Raji (cell line): Measurements from ENCODE around the gene ZNF516.

Source experiments
- POLR2A ChIP-seq: IDR thresholded peaks from 2 replicates; pipeline ENCODE4 v1.6.1; 2011; ENCODE audit warnings: low read depth, low read length, control low read depth; ENCODE audit not compliant: insufficient read depth

The ZNF516 gene

DNA sequence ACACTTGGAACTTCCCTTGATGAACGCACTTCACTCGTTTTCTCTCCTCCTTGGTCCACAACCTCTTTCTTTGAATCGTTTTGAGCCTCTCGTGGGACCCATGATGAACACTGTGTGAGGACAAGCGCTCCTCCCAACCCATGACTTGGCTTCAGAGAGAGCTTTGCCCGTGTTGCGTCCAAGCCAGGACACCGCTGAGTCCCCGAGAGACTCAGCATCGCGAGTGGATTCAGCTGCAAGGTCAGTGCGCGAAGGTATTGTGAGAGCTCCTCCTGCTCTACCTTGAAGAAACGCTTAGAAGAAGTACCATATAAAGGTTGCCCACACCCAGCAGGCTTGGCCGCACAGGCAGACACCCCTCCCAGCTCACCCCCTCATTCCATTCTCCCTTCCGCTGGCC lies 58.7 kb downstream of the ZNF516 start:
- no peak for TF ChIP-seq POLR2A

DNA sequence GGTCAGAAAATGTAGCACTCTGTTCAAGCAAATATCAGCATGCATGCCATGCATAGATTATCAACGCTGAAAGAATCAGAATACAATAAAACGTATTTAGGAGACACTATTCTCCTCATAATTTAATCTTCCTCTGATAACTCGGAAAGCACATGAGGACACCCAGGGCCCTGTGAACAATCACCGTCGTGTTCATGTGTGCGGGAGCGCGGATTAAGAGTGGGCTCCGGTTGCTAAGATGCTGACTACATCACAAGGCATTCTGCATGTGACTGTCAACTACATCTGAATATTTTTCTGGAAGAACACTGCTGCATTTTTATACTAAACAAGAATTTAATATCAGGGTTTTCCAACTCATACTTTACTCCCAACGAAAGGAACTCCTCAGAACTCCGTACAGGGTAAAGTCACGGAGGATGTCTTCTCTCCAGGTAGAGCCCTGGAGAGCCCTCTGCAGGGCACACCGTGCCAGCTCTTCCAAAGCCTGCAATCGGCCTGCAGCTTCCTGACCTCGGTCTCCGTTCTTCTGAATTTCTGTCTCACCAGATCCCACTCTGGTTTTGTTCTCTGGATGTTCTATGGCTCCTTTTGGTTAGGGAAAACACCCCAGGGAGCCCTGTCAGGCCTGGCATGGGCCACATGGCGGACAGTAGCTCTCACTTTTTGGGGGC lies 59.6 kb downstream of the ZNF516 start:
- TF ChIP-seq POLR2A: no peak

DNA sequence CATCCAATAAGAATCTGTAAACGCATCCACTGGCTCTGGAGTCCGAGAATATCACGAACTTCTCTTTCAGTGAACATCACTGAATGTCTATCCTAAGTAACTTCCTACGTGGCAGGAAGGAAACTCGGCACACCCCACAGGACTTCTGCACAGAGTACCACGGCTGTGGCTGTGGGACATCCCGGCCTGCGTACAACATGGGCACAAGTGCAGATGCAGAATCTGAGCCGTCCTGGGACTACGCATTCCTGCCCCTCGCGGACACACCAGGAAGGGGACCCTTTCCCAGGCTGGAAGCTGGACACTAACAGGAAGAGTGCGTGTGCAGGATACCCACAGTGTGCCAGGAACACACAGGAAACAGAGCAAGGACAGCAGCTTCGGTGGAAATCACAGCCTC lies 60.6 kb downstream of the ZNF516 start:
- TF ChIP-seq POLR2A: no peak

DNA sequence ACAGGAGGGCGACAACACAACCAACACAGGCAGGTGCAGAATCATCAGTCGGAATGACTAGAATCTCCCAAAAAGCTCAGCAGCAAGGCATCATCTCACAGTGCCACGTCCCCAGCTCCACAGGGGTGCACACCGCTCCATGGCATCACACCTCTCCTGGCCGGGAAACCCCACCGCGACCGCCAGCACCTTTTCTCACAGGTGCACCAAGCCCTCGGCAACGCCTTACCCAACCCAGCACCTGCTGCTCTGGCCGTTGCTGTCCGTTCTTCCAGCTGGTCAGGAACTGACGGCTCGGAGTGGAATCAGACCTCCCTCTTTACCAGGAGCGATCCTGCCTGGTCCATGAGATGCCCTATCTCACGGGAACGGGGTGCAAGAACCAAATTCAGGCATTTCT lies 61.3 kb downstream of the ZNF516 start:
- TF ChIP-seq POLR2A: no peak

DNA sequence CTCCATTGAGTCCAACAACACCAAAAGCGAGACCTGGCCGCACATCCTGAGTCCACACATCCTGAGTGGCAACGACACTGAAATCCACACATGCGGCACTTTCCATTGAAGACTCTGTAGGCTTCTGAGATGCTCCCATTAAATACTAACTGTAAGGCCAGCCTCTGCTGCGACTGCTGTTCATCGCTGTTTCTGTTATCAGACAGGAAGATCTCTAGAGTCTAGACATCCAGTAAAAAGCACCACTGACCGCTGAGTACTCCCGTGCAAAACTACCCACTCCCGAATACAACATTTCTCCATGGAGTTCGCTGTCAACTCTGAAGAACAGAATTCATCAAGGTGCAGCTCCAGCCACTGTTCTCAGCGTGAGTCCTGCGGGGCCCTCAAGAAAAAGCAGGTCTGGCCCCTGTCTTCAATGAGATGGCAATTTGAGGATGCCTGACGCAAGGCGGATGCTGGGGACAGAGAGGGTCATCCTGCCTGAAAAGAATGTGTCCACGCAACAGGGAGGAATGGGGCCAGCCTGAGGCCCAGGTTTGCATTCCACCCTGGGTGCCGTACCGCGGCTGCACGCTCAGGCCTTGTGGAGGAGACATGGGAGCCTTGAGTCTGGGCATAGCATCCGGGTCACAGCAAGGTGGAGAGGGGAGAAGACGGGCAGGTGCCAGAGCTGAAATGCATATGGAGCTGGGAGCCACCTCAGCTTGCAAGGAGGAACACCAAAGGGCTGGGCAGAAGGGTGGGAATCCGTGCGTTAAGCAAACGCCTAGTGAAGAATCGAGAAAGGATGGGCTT lies 61.9 kb downstream of the ZNF516 start:
- TF ChIP-seq POLR2A: no peak

DNA sequence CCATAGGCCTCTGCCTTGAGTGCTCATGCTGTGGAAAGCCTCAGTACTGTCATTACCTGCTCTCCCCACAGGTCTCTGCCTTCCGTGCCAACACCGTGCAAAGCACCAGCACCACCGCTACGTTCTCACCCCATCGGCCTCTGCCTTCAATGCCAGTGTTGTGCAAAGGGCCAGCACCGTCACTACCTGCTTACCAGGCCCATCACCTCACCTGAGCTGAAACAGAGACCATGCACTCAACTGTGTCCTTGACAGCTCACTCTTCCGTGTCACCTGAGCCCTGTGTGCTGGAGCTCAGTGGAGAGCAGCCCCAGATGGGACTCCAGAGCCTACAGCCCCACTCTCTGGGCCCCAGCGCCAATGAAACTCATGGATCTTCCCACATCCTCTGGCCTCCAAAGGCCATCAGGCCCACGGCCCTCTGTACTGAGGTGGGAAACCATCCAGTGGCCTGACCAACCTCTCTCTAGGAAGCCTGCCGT lies 62.7 kb downstream of the ZNF516 start:
- no peak for TF ChIP-seq POLR2A

DNA sequence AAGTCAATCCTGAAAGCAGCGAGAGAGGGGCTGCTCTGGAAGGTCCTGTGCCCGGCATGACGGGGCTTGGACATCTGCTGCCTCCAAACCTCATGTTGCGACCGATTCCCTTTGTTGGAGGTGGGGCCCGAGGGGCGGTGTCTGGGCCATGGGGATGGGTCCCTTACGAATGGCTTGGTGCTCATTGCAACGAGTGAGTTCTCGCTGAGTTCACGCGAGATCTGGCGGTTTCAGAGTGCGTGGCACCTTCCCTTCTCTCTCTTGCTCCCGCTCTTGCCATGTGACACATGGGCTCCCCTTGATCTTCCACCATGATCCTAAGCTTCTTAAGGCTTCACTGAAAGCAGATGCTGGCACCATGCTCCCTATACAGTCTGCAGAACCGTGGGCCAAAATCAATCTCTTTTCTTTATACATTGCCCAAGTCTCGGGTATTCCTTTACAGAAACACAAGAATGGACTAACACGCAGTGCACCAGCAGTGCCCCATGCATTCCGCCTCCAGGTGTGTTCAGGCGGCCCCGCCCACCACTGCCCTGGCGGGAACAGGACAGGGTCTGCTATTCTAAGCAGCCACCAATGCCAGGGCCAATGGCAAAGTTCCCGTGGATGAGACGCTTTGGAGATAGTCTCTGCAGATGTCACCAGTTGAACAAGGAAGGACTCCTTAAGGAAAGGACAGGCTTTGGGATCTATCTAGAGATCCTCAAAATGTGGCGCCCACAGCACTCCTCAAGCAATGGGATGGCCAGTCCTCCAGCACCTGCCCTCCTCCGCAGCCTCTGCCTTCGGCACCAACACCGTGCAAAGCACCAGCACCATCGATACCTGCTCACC lies 63.4 kb downstream of the ZNF516 start:
- no peak for TF ChIP-seq POLR2A

DNA sequence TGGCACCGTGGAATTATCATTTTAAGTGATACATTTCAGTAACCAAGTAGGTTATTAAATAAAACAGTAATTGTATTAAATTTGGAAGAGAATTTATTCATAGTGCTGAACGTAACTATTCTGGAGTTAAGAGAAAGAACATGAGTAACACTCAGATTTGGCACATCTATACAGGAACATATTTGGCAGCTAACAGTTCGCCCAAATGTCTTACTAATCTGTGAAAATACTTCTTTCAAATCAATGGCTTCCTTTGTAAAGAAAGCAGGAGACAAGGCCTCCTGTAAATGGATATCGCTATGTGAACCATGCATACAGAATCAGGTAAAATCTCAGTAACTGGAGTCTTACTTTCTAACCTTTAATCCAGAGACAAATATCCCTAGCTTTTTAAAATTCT lies 64.4 kb downstream of the ZNF516 start:
- no peak for TF ChIP-seq POLR2A

DNA sequence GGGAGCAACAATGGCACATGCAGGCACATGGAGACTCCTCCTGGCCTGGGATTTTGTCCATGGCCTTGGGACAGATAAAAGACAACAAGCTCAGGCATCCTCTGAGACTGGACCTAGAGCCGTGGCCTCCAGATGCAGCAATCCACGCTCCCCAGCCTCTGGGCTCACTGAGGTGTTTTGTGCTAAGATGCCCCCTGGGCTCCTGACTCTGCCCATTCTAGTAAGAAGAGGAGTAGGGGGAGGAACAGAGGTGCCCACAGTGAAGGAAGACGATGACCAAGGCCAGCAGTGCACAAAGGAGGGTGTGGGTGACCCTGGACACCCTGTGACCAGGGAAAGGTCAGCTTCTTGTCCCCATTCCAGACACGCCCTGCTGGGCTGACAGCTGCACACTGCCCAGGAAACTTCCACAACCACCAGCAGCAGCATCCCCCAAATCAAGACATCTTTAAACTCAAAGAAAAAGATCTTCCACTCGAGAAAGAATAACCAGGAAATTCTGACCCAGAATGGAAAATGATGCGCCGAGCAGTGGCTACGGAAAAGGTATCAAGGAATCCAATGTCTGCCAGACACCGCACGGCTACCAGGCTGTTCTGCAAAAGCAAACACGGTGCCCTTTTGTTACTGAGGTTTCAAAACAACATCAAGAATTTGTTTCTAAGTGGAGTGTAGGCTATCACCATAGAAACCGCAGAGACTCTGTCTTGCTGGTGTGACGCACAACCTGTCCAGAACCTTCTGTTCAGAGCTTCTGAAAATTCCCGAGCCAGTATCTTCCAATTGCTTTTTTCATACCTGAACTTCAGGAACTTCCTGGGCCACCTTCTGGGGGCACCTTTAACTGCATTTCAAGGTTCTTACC lies 65.5 kb downstream of the ZNF516 start:
- TF ChIP-seq POLR2A: no peak

DNA sequence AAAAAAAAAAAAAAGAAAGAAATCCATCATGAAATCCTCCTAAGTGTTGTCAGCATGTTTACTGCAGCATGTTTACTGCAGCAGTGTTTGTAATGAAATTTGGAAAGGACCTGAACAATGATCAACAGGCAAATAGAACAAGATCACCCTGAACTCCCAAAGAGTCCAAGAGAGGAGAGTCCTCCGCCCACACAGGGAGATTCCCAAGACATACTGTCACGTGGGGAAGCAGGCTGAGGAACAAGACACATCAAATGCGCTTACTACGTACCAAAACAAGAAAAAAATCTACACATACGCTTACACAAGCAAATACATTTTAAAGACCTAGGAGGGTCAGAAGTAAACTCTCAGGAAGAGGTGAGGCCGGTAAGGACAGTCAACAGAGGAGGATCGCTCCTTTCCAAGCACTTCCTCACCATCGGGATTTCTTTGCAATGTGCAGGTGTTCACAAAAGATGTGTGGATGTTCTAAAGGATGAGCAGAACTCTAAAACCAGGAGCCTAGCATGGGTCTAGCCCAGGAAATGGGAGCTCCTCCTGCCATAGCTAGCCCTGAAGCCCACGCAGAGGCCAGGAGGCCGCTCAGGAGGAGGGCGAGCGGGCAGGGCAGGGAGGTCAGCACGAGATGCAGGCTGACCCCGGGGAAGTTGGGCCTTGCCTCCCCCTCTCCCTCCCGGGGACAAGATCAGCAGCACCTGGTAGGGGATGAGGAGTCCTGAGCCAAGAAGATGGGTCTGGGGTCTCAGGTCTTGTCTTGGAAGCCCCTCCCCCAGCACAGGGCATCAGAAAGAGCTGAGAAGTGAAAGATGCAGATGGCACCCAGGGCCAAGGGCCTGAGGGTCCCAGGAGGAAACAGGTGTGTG lies 66.4 kb downstream of the ZNF516 start:
- TF ChIP-seq POLR2A: no peak

DNA sequence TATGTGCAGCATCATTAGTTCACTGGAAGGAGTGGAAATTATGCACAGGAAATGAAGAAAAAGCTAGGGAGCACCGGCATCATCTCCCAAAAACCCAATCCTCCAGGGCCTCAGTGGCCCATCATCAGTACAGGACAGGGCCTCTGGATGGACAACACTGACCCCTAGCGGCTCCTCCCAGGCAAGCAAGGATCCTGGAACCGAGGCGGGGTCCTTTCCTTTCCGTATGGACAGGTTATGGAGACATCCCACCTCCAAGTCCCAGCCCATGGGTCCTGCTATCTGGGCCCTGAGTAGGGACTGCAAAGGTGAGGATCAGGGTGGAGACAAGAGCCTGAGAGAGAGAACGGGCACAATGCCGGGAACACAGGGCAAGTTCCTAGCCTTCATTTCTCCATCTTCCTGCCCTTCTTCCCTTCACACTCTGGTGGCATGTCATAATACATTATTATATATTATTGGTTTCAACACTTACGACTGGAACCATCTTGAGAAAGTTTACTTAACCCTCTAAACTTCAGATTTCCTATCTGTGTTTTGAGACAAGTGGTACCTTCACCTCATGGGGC lies 68.2 kb downstream of the ZNF516 start:
- TF ChIP-seq POLR2A: no peak

DNA sequence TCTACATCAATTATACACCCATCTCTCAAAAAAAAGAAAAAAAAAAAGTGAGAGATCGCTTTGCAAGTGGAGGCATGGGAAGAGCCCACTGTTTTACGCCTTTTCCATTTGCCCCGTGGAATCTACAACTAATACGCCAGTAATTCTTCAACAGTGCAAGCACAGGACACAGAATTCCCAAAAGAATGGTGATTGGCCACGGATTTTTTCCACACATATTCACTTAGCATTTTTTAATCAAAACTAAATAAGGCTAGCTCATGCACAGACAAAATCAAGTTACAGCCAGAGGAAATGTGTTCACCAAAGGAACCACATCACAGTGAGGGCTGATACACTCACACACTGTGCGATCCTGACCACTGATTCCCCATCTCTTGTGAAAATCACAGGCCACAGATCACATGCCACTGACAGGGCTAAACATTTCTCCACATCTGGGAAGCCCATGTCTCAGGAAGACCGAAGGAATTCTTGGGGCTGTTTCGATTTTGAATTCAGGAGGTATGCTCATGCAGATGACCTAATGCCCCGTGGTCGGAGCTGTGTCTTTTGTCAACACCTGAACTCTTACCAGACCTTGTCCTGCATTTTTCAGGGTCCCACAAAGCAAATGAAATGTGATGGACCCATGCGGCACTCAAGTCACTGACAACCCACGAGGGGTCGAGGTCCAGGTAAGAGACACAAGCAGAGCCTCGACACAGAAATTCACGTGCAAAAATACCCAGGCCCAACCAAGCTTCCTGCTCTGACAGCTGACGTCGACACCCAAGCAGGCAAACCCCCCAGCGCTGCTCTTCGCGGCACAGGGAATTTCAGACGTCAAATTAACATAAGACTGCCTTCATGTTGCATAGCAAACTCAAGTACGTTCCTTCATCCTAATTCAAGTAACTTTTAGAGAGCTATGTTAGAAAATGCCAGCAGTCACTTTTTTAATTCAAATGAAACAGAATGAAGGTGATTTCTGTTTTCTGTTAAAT lies 69.6 kb downstream of the ZNF516 start:
- TF ChIP-seq POLR2A: no peak
